ENCODE results near the gene RBBP5.

RBBP5 gene

DNA sequence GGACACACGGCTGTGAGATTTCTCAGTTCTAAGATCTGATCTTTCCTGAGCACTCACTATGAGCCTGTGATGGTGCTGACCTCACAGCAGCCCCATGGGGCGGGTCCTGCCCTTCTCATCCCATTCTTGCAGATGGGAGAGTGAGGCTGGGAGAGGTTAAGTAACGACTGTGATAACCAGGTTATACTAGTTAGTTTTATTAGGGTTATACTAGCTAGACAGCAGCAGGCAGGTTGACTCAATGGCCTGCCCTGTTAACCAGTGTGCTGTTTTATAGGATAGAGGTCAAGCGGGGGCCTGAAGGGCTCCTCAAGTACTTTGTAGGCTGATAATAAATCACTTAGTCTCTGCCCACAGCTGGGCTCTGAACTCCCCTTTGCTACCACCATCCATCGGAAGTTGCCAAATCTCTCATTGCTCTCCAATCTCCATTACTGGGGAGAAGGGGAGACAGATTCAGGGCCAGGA lies 74.0 kb downstream of the RBBP5 start:
- no peak overlapping the region for H3K4me3 Mint-ChIP-seq
- H3K4me1 Mint-ChIP-seq = no peaks in the 10 kb centered on the region
- no peak for ATAC-seq (replicated peaks)
- no peaks in the 10 kb centered on the region for H3K9me3 Mint-ChIP-seq
- no peaks in the 10 kb centered on the region for H3K36me3 Mint-ChIP-seq
- DNase-seq = no peak
- peaks cover 36 to 46% of the 10 kb centered on the region in 2 donors for H3K27me3 Mint-ChIP-seq
- no peak overlapping the region for H3K27ac Mint-ChIP-seq

DNA sequence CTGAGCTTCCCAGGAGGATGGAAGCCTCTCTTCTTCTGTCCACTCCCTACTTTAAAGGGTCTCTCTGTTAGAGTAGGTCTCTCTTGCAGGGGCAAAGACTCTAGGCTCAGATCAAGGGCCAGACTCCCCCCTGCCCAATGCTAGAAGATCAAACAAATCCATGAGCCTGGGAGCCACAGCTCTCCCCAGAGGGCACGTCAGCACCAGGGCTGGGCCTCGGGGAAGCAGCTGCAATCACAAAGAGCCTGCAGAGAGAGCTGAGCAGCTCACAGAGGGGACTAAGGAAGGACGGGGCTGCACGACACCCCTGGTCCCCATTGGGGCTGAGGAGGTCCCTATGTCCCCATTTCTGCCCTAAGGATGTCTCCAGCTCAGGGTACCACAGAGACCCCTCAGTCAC lies 74.9 kb downstream of the RBBP5 start:
- Mint-ChIP-seq H3K36me3 (no peaks in the 10 kb centered on the region), H3K9me3 (no peaks in the 10 kb centered on the region), H3K4me3 (no peak overlapping the region), H3K4me1 (no peaks in the 10 kb centered on the region), H3K27me3 (peaks cover 44 to 55% of the 10 kb centered on the region in 2 donors), H3K27ac (no peak overlapping the region)
- ATAC-seq (replicated peaks) (no peak), DNase-seq (no peak)

DNA sequence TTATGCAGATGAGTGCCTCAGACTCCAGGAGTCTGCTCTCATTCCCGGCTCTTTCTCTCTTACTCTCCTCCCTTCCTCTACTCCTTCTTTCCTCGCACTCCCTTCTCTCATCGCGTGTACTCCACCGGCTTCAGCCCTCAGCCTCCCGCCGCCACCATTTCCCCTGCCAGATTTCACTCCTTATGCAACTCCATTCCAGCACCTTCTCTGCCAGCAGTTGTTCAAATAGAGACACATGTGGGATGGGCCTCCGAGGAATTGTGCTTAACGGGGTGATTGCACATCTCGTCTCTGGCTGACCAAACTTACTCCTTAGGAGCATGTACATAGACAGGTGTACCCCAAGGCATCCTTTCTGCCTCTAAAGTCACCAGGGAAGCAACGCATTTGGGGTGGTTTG lies 76.6 kb downstream of the RBBP5 start:
- no peak for DNase-seq
- Mint-ChIP-seq H3K9me3 (no peaks in the 10 kb centered on the region), H3K27me3 (peaks cover 62 to 63% of the 10 kb centered on the region in 2 donors), H3K27ac (no peak overlapping the region), H3K4me1 (no peaks in the 10 kb centered on the region), H3K4me3 (no peak overlapping the region), H3K36me3 (no peaks in the 10 kb centered on the region)
- no peak for ATAC-seq (replicated peaks)

DNA sequence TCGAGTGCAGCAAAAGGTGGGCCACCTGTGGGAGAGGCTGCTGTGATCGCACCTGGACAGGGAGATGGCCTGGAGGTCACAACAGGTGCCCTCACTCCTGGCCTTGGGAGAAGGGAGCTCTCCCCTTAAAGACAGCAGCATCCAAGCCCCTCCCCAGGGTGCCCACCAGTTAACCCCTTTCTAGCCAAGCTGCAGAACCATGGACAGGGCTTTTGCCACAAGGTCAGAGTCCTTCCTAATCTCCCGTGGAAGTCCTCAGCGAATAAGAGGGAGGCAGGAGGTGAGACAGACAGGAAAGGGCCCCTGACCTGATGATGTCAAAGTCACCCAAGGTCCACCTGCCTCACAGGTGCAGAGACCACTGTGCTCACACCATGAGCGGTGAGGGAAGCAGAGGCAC lies 77.0 kb downstream of the RBBP5 start:
- Mint-ChIP-seq H3K9me3 (no peaks in the 10 kb centered on the region), H3K27me3 (peaks cover 66 to 67% of the 10 kb centered on the region in 2 donors), H3K4me3 (no peak overlapping the region), H3K4me1 (no peaks in the 10 kb centered on the region), H3K36me3 (no peaks in the 10 kb centered on the region), H3K27ac (no peak overlapping the region)
- DNase-seq = no peak
- no peak for ATAC-seq (replicated peaks)

DNA sequence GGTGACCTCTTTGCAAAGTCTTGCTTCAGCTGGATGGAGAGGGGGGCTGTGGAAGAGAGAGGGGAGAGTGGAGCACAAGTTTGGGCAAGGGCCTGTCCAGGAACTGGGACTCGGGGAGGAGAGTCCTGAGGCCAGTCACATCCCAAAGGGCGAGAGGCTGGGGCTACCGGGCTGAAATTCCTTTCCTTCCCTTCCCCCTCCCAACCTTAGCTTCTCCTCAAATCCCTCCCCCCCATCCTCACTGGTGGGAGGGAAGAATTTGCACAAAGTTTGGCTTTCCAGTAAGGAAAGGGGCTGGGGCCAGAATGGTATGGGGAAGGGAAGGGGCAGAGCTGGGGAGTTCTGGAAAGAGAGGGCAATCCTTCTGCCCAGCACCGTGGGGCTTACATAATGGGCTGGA lies 77.9 kb downstream of the RBBP5 start:
- no peaks in the 10 kb centered on the region for H3K9me3 Mint-ChIP-seq
- DNase-seq (no peak), ATAC-seq (replicated peaks) (no peak)
- H3K4me1 Mint-ChIP-seq = no peaks in the 10 kb centered on the region
- no peak overlapping the region for H3K4me3 Mint-ChIP-seq
- H3K27me3 Mint-ChIP-seq = peaks cover 66 to 68% of the 10 kb centered on the region in 2 donors
- H3K27ac Mint-ChIP-seq = no peak overlapping the region
- no peaks in the 10 kb centered on the region for H3K36me3 Mint-ChIP-seq

DNA sequence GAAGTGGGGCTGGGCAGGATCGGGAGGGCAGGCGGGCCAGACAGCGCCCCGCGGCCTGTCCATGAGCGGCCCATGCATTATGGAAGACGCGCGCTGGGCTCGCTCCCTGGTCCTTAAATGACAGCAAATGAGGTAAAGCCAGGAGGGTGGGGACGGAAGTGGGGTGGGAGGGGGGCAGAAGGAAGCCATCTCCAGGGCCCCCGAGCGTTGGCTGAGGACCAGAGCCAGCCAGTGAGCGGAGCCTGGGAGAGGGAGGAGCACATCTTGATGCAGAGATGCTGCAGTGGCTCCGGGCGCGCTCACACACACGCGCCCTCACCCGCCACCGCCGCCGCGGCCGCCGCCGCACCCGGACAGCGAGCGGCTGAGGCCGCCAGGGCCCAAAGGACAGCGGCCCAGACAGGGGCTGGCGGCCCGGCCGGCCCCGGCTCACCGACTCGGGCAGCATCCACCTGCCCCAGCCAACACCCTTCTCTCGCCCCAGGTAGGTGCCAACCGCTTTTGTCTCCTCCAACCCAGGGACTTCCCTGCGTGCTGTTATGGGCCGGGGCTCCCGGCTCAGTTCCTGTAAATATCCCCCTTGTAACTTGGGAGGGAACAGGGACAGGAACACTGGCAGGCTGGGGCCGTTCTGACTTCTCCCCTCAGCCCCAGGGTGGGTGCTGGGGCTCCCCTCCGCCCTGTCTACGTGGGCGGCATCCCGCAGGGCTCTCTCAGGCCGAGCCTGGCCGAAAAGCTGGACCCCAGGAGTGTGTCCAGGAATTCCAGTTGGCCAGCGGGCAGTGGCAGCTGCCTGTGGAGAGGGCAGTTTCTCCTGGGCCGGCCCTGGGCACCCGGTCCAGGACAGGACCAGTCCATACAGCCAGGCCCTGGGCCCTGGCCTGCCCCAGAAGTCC lies 78.6 kb downstream of the RBBP5 start, which contains the start of gene CNTN2:
Gene CNTN2, plus strand, starts transcription at position 302 of the 896 bp plus-strand sequence. CDS start 9,974 bp downstream, outside the sequence.
- peaks cover 62 to 68% of the 10 kb centered on the region in 2 donors for H3K27me3 Mint-ChIP-seq
- no peaks in the 10 kb centered on the region for H3K4me1 Mint-ChIP-seq
- no peak within 1 kb of the TSS for H3K27ac Mint-ChIP-seq
- no peaks in the 10 kb centered on the region for H3K36me3 Mint-ChIP-seq
- H3K4me3 Mint-ChIP-seq = no peak within 1 kb of the TSS
- ATAC-seq (replicated peaks) = peak; percentile 26 to 46
- DNase-seq = no peak
- no peaks in the 10 kb centered on the region for H3K9me3 Mint-ChIP-seq

DNA sequence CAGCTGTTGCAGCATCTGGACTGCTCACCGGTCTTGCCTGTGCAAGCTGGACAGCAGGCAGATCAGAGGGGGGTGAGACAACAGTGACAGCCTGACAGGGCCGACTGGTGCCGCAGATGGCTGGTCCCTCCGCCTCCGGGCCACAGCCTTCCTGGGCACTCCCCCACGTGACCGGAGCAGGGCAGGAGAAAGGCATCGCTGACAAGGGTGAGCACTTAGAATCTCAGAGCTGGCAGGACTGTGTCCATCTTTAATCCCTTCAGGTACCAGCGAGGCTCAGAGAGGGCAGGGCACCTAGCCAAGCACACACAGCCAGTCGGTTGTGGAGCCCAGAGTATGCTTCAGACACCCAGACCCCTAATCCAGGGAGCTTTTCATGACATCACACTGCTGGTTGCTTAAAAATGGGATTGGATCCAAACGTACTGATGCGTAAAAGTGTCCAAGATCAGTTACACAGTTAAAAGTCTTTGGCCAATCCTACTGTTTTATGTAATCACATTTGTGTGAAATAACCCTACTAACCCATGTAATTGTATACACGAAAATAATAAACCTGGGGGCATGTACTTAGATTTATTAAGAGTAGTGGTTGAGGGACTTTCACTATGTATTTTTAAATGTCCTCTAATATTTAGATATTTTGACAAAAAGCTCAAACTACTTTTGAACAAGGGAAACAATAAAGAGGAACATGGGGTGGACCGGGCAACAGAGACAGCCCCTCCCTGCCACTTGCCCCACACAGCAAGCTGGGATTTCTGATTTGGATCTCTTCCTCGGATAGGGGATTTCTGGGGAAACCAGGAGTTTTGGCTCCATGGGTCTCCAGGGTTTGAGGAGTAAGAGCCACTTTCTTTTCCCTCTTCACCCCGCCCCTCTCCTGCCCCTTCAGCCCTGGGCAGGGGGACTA lies 79.5 kb downstream of the RBBP5 start:
- H3K4me1 Mint-ChIP-seq = no peaks in the 10 kb centered on the region
- ATAC-seq (replicated peaks) = no peak
- H3K9me3 Mint-ChIP-seq = no peaks in the 10 kb centered on the region
- DNase-seq = no peak
- no peaks in the 10 kb centered on the region for H3K36me3 Mint-ChIP-seq
- peaks cover 60 to 65% of the 10 kb centered on the region in 2 donors for H3K27me3 Mint-ChIP-seq
- no peak overlapping the region for H3K4me3 Mint-ChIP-seq
- no peak overlapping the region for H3K27ac Mint-ChIP-seq

DNA sequence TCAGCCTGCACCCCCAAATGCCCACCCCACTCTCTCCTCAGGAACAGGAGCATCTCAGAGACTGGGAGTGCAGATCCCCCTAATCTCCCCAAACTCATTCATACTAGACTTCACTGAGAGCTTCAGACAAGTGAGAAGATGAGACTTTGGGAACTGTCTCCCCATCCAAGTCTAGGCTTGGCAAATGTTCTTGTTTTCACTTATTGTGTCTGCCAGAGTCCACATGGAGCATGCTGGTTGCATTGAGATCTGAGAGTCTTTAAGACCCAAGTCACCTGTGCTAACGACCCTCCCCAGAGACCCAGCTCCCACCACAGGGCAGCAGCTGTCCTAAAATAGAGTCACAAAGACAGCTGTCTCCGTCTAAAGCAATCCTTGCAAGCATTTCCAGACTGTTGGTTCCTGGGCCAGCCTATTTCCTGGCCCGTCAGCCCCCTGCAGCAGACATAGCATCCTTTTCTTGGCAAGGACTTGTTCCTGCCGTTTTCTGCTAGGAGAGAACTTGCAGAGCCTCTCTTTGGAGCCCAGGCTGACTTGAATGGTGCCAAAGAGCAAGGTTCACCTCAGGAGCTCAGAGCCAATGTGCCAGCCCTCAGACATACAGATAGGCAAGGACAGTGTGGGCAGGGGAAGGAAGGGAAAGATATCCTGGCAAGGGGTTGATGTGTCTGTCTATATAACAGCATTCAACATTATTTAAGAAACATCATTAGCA lies 80.6 kb downstream of the RBBP5 start:
- no peak for ATAC-seq (replicated peaks)
- H3K9me3 Mint-ChIP-seq = no peaks in the 10 kb centered on the region
- H3K36me3 Mint-ChIP-seq = no peaks in the 10 kb centered on the region
- H3K4me1 Mint-ChIP-seq = no peaks in the 10 kb centered on the region
- peaks cover 52 to 60% of the 10 kb centered on the region in 2 donors for H3K27me3 Mint-ChIP-seq
- H3K27ac Mint-ChIP-seq = no peak overlapping the region
- no peak overlapping the region for H3K4me3 Mint-ChIP-seq
- no peak for DNase-seq

DNA sequence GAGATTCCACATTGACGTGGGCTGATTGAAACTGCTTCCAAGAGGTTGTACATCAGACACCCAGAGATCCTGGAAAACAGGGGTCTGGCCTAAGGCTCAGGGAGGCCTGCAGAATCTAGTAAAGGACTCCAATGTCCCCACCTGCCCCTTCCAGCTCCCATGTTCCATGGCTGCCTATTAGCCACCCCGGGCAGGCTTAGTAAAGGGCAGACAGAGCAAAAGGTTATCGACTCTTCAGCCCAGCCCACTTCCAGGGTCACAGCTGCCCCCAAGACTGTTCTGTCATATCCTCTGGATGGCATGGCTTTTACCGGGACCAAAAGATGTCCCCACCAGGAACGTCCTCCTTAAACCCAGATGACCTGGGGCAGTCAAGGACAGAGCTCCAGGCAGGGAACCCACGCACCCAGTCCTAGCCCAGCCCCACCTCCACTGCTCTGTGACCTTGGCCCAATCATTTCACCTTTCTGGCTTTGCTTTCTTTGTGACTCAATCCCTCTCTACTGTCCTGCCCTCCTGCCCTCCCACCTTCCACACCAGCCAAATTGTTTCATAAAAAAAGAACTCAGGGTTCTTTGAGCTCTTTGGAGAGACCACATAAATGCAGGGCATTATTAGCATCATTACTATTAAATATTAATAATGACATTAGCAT lies 83.5 kb downstream of the RBBP5 start:
- no peaks in the 10 kb centered on the region for H3K4me1 Mint-ChIP-seq

DNA sequence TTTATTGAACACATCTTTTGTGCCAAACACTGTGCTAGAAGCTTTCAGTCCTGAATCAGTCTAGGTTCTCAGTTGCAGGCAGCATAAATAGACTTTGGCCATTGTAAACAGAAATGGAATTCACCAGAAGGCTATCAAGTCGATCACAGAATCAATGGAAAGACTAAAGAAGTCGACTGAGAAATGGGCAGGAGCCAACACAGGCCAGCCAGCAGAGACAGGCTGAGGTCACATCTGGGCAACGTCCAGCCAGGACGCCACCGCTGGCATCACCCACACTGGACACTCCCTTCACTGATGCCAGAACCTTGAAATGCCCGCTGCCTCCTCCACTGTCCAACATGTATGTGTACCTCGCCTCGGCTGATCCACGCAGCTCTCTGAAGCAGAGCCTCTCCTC lies 84.2 kb downstream of the RBBP5 start:
- Mint-ChIP-seq H3K9me3 (peaks cover 7 to 9% of the 10 kb centered on the region in 2 donors), H3K27me3 (peaks cover 27 to 32% of the 10 kb centered on the region in 2 donors), H3K27ac (no peak overlapping the region), H3K36me3 (no peaks in the 10 kb centered on the region), H3K4me3 (no peak overlapping the region), H3K4me1 (no peaks in the 10 kb centered on the region)
- no peak for DNase-seq
- ATAC-seq (replicated peaks) = no peak

More for the DNA sequence above, 83.5 kb downstream of the RBBP5 start:
- H3K36me3 Mint-ChIP-seq = no peaks in the 10 kb centered on the region
- ATAC-seq (replicated peaks) (no peak), DNase-seq (no peak)
- H3K4me3 Mint-ChIP-seq = no peak overlapping the region
- peaks cover 30 to 37% of the 10 kb centered on the region in 2 donors for H3K27me3 Mint-ChIP-seq
- no peak overlapping the region for H3K27ac Mint-ChIP-seq
- H3K9me3 Mint-ChIP-seq = peaks cover 7 to 9% of the 10 kb centered on the region in 2 donors

Measured in stimulated activated naive B cell treated with anti-CD40 and anti-IgM and Interleukin-4, amounts not matched to agents 10 μg/mL and 1 μg/mL and 100 μg/mL, for 72 hours (primary cell).